ENCODE measurements around the gene PRDM2. TPM values are rescaled to one million over a fixed set of nuclear protein-coding genes. Genes with fewer than 3 reads are reported as not detected.

The PRDM2 gene
- total RNA-seq, 1 donor from 2014 or later, result 46.7 TPM

DNA sequence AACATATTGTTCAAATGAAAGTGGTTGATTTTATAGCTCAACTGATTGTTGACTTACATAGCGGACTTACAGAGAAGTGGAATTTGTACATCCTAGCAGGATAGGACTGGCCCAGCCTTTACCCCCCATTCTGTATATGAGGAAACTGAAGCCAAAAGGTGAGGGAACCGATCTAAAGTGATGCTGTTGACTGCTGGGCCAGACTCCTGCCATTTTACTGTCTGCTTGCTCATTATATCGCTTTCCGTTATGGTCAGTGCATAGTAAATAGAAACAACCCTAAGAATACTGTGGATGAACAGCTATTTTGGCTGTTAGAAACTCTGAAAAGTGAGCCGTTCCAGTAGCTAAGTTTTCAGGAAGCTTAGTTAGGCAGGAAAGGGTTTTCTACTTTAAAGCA, 31.9 kb downstream of the PRDM2 start:
- Histone ChIP-seq H3K27me3 (no peaks in the 10 kb centered on the region), H3K4me1 (peaks cover 7% of the 10 kb centered on the region), H3K4me3 (no peak overlapping the region), H3K27ac (no peak overlapping the region), H3K9me3 (no peaks in the 10 kb centered on the region), H3K36me3 (no peaks in the 10 kb centered on the region)
- TF ChIP-seq, protein P1, sequence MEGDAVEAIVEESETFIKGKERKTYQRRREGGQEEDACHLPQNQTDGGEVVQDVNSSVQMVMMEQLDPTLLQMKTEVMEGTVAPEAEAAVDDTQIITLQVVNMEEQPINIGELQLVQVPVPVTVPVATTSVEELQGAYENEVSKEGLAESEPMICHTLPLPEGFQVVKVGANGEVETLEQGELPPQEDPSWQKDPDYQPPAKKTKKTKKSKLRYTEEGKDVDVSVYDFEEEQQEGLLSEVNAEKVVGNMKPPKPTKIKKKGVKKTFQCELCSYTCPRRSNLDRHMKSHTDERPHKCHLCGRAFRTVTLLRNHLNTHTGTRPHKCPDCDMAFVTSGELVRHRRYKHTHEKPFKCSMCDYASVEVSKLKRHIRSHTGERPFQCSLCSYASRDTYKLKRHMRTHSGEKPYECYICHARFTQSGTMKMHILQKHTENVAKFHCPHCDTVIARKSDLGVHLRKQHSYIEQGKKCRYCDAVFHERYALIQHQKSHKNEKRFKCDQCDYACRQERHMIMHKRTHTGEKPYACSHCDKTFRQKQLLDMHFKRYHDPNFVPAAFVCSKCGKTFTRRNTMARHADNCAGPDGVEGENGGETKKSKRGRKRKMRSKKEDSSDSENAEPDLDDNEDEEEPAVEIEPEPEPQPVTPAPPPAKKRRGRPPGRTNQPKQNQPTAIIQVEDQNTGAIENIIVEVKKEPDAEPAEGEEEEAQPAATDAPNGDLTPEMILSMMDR (IDR thresholded peaks at IDR 0.05), result no peak
- intact Hi-C loops (cut with DNase I), result no loop called here
- DNase-seq, result no peak
- ATAC-seq, result no peak

DNA sequence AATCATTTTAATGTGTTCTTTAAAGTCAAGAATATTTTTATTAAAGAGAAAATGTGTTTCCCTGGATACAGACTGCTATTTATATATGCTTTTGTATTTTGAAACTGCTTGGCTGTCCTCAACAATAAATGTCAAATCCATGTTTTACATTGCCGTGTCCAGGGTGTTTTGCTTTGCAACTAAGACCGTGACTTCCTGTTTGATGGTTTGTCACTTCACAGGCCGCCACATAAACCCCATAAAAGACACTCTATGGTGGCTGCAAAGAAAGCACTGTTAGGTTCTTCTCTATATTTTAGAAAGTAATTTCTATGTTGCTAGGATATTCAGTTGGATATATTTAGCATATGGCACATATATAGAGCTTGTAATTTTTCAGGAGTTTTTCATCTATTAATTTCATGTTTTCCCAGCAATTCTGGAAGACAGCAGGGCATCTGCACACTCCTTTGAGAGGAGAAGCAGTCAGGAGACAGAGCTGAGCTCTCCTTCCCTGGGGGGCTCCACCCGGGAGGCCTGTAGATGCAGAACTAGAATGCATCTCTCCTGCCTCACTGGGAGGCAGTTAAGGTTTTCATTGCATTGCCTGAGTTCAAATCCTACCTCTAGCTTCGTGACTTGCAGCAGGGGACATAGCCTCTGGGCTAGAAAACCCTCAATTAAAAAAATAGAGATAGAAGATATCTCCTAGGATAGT, 33.1 kb downstream of the PRDM2 start:
- Histone ChIP-seq H3K4me3 (no peak overlapping the region), H3K4me1 (peaks cover 7% of the 10 kb centered on the region), H3K27ac (no peak overlapping the region), H3K27me3 (no peaks in the 10 kb centered on the region), H3K9me3 (no peaks in the 10 kb centered on the region), H3K36me3 (no peaks in the 10 kb centered on the region)
- TF ChIP-seq, protein P1 (IDR thresholded peaks at IDR 0.05), result no peak
- DNase-seq (no peak), ATAC-seq (no peak)
- intact Hi-C loops (cut with DNase I), result no loop called here

DNA sequence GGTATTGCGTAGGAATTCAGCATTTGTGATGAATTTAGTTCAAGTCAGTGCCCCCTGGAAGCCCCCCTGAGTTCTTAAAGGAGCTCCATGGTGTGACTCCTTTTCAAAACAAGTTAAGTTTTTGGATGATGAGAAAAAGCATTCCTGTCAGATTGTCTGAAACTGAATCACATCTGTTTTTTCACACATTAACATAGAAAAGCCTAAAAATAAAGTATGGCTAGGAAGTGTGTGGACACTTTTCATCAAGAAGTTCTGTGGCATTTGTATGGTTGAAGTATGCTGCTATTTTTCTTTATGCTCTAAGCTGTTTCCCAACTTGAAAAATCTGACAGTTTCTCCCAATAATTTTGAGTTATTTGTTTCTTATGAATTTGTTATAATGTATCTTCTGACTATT, 33.7 kb downstream of the PRDM2 start:
- peaks cover 7% of the 10 kb centered on the region for H3K4me1 ChIP-seq
- no peaks in the 10 kb centered on the region for H3K9me3 ChIP-seq
- intact Hi-C loops (cut with DNase I), result no loop called here
- H3K27ac ChIP-seq, result no peak overlapping the region
- TF ChIP-seq, protein P1 (IDR thresholded peaks at IDR 0.05), result no peak
- no peaks in the 10 kb centered on the region for H3K27me3 ChIP-seq
- DNase-seq (no peak), ATAC-seq (no peak)
- H3K36me3 ChIP-seq, result no peaks in the 10 kb centered on the region
- no peak overlapping the region for H3K4me3 ChIP-seq

DNA sequence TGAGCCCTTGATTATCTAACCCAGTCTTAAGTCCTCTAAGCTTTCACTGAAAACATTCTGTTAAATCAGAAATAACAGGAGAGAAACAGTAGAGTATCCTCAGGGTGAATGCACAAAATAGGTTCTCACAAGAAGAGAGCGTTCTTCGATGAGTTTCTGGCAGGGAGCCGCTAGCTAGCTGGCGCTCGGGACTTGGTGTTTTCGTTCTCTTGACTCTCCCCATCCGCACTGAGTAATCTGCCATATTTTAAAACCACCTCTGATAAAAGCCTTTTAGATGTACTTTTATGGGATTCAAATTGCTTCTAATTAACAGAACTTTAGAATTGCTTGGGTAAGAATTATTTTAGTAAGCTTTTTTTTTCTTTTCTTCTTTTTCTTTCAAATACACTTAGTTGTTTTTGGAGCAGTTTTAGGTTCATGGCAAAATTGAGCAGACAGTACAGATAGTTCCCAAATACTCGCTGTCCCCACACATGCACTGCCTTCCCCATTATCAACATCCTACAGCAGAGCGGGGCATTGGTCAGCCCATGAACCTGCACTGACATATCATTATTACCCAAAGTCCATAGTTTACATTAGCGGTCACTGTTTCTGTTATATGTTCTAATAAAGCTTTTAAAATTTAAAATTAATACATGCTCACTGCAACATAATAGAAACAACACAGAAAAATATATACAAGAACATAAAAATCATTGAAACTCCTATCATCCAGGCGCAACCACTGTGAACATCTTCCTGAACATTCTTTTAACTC, 35.4 kb downstream of the PRDM2 start:
- intact Hi-C loops (cut with DNase I), result no loop called here
- Histone ChIP-seq H3K27ac (no peak overlapping the region), H3K27me3 (no peaks in the 10 kb centered on the region), H3K4me3 (no peak overlapping the region), H3K4me1 (peaks cover 7% of the 10 kb centered on the region), H3K36me3 (no peaks in the 10 kb centered on the region), H3K9me3 (no peaks in the 10 kb centered on the region)
- DNase-seq, result no peak
- no peak for ATAC-seq
- TF ChIP-seq, protein P1 (IDR thresholded peaks at IDR 0.05), result no peak

DNA sequence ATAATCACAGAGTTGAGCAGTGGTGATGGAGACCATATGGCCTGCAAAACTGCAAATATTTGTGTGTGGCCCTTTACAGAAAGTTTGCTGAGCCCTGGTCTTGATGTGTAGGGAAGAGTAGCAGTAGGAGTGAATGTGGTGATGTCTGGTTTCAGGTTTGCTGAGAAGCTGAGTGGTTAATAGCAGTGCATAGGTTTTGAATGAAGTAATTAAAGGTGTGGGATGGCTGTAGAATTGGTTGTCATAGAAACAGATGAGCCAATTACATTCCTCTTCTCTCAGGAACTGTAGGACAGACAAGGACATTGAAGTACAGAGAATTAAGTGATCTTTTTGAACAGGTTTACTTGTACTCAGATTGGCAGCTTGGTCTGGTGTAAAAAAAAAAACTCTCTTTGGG, 37.4 kb downstream of the PRDM2 start:
- TF ChIP-seq, protein P1 (IDR thresholded peaks at IDR 0.05), result no peak
- Histone ChIP-seq H3K9me3 (no peaks in the 10 kb centered on the region), H3K36me3 (peaks cover 5% of the 10 kb centered on the region)

More for the DNA sequence above, 37.4 kb downstream of the PRDM2 start:
- Histone ChIP-seq H3K27me3 (no peaks in the 10 kb centered on the region), H3K27ac (no peak overlapping the region), H3K4me3 (no peak overlapping the region), H3K4me1 (peaks cover 4% of the 10 kb centered on the region)
- intact Hi-C loops (cut with DNase I), result no loop called here
- no peak for DNase-seq
- ATAC-seq, result no peak

Data from upper lobe of right lung (tissue), 1 donor.